Lung (tissue), 12 donors: ENCODE results near the gene CH25H. TPM values are rescaled to one million over a fixed set of nuclear protein-coding genes. Genes with fewer than 3 reads are reported as not detected.

Experiments used
- ATAC-seq: fragments of 200-7000 bp; cut with Tn5 transposase; one replicate; pipeline ENCODE4 v1.9.1; 2020; ENCODE audit warnings: moderate number of reproducible peaks; ENCODE audit not compliant: insufficient read depth, low FRiP score
- DNase-seq, 3 donors: peaks; one replicate each; pipeline ENCODE4 v3.0.0-alpha.2; 2013 to 2017
- H3K27ac ChIP-seq, 2 donors: one replicate each; pipeline ENCODE4 v1.5.1; 2013; ENCODE audit warnings: mild to moderate bottlenecking in 2 of 2, moderate library complexity in 2 of 2, control low read depth in 1 of 2, inconsistent platforms in 1 of 2, low read depth in 1 of 2, low read length in 1 of 2
- H3K27me3 ChIP-seq, 3 donors: one replicate each; pipeline ENCODE4 v1.5.1; 2013; ENCODE audit warnings: low read length in 2 of 3; ENCODE audit not compliant: control insufficient read depth in 3 of 3, insufficient read depth in 3 of 3
- H3K36me3 ChIP-seq, 4 donors: one replicate each; pipeline ENCODE4 v1.5.1; 2013; ENCODE audit warnings: low read length in 4 of 4, mild to moderate bottlenecking in 1 of 4, moderate library complexity in 1 of 4; ENCODE audit not compliant: control insufficient read depth in 4 of 4, insufficient read depth in 4 of 4
- H3K4me1 ChIP-seq, 5 donors: one replicate each; pipeline ENCODE4 v1.5.1; 2013; ENCODE audit warnings: low read length in 5 of 5, mild to moderate bottlenecking in 2 of 5, moderate library complexity in 1 of 5; ENCODE audit not compliant: control insufficient read depth in 5 of 5, insufficient read depth in 5 of 5
- H3K4me3 ChIP-seq: one replicate; pipeline ENCODE4 v1.5.1; 2013; ENCODE audit warnings: mild to moderate bottlenecking, control low read depth, moderate library complexity
- H3K9ac ChIP-seq, 2 donors: one replicate each; pipeline ENCODE4 v1.5.1; 2013; ENCODE audit warnings: low read length in 2 of 2, control low read depth in 1 of 2; ENCODE audit not compliant: insufficient read depth in 1 of 2
- H3K9me3 ChIP-seq, 4 donors: one replicate each; pipeline ENCODE4 v1.5.1; 2013; ENCODE audit warnings: low read length in 3 of 4, mild to moderate bottlenecking in 1 of 4, moderate library complexity in 1 of 4; ENCODE audit not compliant: control insufficient read depth in 4 of 4, insufficient read depth in 3 of 4
- CTCF ChIP-seq: IDR thresholded peaks from 2 replicates; pipeline ENCODE4 v1.5.1; 2012; ENCODE audit warnings: mild to moderate bottlenecking; ENCODE audit errors: control extremely low read depth, extremely low read depth
- WGBS, 2 donors: extraction: QIAGEN DNeasy Blood & Tissue Kit; methylation state at CpG; one replicate each; pipeline ENCODE4 v1.1.7; 2013; 5-methylcytosine and 5-hydroxymethylcytosine counted together
- polyA plus RNA-seq, 2 donors: library from polyadenylated mRNA; stranded (reverse); fragments of 200-250 nt; gene quantifications; one replicate each; pipeline ENCODE4 v1.2.1, GENCODE V29; 2013
- total RNA-seq, 2 donors: library from RNA; depleted of rRNA in 1 of 2; stranded (reverse); fragments of >200 nt in 1 of 2; gene quantifications; one replicate each; pipeline ENCODE4 v1.2.1, GENCODE V29; 2014 to 2021
- donor health status: control.
- donor health status: control.
- donor health status: Bipolar disorder and iron deficiency.
- donor health status: healthy.
- donor health status: DM: yes; HTN: yes; CAD: no.

Gene CH25H
- total and polyA plus RNA-seq, 4 donors, result 1.2 to 25.2 (median 3.7) TPM

GRCh38 chr10:89159316-89159715, 47.8 kb downstream of the CH25H start:
- Histone ChIP-seq H3K9me3 (no peaks in the 10 kb centered on the region), H3K4me1 (no peaks in the 10 kb centered on the region), H3K27ac (no peak overlapping the region), H3K9ac (no peak overlapping the region), H3K4me3 (no peak overlapping the region), H3K27me3 (peaks cover 0 to 2% (median 0%) of the 10 kb centered on the region in 3 donors), H3K36me3 (no peaks in the 10 kb centered on the region)
- DNase-seq, result no peak
- no peak for ATAC-seq
- TF ChIP-seq CTCF, result no peak

DNA sequence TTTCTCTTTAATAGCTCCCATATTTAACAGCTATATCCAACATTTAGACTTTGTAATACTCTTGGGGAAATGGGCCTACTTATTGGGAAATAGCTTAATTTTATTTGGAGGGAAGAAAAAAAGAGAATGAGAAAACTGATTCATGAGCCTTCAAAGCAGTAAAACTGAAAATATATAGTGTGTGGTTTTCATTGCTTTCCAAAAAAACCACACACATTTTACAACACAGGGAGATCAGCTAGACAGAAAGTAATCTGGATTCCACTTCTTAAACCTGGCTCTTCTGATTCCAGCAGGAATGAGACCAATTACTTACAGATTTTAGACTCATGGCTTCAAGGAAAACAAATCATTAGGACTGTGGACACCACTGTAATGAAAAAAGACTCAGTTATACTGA, 48.7 kb downstream of the CH25H start:
- H3K9me3 ChIP-seq, result no peaks in the 10 kb centered on the region
- no peak overlapping the region for H3K27ac ChIP-seq
- no peak overlapping the region for H3K9ac ChIP-seq
- no peak for ATAC-seq
- H3K27me3 ChIP-seq, result no peaks in the 10 kb centered on the region
- DNase-seq, result no peak
- no peaks in the 10 kb centered on the region for H3K36me3 ChIP-seq
- H3K4me1 ChIP-seq, result no peaks in the 10 kb centered on the region
- H3K4me3 ChIP-seq, result no peak overlapping the region
- no peak for TF ChIP-seq CTCF

DNA sequence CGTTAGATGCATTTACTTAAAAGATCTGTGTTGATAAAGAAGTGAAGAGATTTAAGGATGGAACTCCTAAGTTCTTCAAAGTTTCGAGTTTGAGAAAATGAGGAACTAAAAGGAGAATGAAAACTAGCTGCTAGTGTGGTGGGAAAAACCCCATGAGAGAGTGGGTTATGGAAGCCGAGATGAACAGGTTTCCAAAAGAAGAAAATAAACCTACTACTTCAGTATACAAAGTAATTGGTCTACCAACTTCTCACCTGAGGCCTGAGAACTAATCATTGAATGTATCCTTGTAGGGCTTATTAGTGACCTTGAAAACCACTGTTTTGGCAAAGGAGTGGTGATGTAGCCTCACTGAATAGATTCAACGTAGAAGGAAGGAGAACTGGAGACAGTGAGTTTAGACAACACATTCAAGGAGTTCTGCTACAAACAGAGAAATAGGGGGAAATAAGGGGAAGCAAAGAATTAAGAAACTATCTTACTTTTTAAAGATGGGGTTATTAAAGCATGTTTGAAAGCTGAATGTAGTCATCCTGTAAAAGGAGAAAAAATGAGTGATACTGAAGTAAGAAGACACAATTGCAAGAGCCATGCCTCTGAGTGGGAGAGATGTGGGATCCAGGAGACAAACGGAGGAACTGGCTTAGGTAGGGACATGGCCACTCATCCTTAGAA, 50.8 kb downstream of the CH25H start:
- no peaks in the 10 kb centered on the region for H3K27me3 ChIP-seq
- DNase-seq, result no peak
- no peaks in the 10 kb centered on the region for H3K36me3 ChIP-seq
- no peak for ATAC-seq
- no peak overlapping the region for H3K27ac ChIP-seq
- TF ChIP-seq CTCF, result no peak
- WGBS, 2 donors, result 52 to 68% methylated on average over 5 of the region's 5 CpGs
- no peak overlapping the region for H3K4me3 ChIP-seq
- H3K9ac ChIP-seq, result no peak overlapping the region
- no peaks in the 10 kb centered on the region for H3K9me3 ChIP-seq
- peaks cover 0 to 8% (median 0%) of the 10 kb centered on the region in 5 donors for H3K4me1 ChIP-seq

Other genes starting within 250 kb of the CH25H start
- 10 to 100 TPM; 35.1 to 74.7 TPM for gene FAS, start 216.5 kb downstream of the CH25H start, total RNA-seq
- gene FAS, start 216.5 kb downstream of the CH25H start, polyA plus RNA-seq, result 10 to 100 TPM; 10.5 to 37.5 TPM
- gene LIPA, start 44.5 kb upstream of the CH25H start, total RNA-seq, result 100 to 1,000 TPM in 1 of 2 donors, 10 to 100 TPM in 1; 51.6 to 140 TPM
- gene LIPA, start 44.5 kb upstream of the CH25H start, polyA plus RNA-seq, result 10 to 100 TPM; 24.0 to 91.8 TPM
- gene IFIT2, start 94.7 kb upstream of the CH25H start, total RNA-seq, result 10 to 100 TPM; 12.1 to 16.0 TPM
- 10 to 100 TPM in 1 of 2 donors, 1 to 10 TPM in 1; 8.1 to 17.8 TPM for gene IFIT2, start 94.7 kb upstream of the CH25H start, polyA plus RNA-seq
- gene IFIT3, start 120.7 kb upstream of the CH25H start, total RNA-seq, result 10 to 100 TPM; 17.3 to 27.2 TPM
- 10 to 100 TPM; 12.6 to 47.7 TPM for gene IFIT3, start 120.7 kb upstream of the CH25H start, polyA plus RNA-seq
- gene IFIT1B, start 170.7 kb upstream of the CH25H start, total RNA-seq, result 1 to 10 TPM in 1 of 2 donors, under 1 TPM in 1; 0.21 to 3.7 TPM
- not detected for gene IFIT1B, start 170.7 kb upstream of the CH25H start, polyA plus RNA-seq
- 10 to 100 TPM; 11.1 to 16.9 TPM for gene IFIT1, start 185.3 kb upstream of the CH25H start, total RNA-seq
- gene IFIT1, start 185.3 kb upstream of the CH25H start, polyA plus RNA-seq, result 10 to 100 TPM; 13.1 to 17.7 TPM
- gene IFIT5, start 207.3 kb upstream of the CH25H start, total RNA-seq, result 10 to 100 TPM; 17.7 to 21.8 TPM
- 10 to 100 TPM; 12.6 to 13.5 TPM for gene IFIT5, start 207.3 kb upstream of the CH25H start, polyA plus RNA-seq